DMS 273 (cell line): ENCODE data around the gene C1QTNF7.

Experiments used
- DNase-seq: peaks from one replicate; lab custom pipeline; 2025; ENCODE audit not compliant: unreplicated experiment; lab: John Stamatoyannopoulos, UW

C1QTNF7 gene

DNA sequence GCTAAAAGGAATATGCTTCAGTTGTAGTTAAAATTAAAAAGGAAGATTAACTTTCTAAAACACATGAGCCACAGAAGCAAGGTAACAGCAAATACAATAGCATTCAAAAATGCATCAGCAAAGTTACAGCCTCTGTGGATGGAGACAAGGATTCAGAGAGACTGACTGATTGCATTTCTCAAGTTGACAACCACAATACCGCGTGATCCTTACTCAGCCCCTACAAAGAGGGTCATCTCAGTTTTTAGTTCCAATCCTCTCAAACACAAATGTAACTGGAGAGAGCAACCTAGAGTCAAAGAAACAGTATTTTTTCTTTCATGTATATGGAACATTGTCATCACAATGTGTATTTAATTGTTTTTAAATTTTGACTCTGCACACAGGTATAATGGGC is 14.2 kb upstream of the C1QTNF7 start:
- no peak for DNase-seq

DNA sequence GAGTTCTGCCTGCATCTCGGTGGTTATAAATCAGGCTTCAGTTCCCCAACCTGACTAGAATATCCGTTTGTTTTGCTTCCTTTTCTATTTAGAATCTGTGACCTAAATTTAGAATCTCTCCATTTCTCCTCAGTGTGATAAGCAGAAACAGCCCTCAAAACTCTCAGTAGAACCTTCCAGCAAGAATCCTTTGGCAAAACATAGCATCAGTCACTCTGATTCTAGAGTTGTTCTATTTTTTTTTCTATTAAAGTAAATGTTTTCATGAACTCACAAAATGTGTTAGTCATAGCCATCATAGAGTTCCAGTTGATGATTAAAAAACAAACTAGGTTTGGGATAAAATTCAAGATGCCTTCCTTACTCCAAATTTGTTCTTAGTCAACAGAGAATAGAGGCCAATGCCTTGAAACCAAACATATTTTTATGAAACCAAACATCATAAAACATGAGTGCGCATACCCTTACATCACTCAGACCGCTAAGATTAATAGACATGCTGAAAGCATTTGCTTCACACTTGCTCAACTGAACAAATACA is 13.2 kb upstream of the C1QTNF7 start:
- DNase-seq: no peak

DNA sequence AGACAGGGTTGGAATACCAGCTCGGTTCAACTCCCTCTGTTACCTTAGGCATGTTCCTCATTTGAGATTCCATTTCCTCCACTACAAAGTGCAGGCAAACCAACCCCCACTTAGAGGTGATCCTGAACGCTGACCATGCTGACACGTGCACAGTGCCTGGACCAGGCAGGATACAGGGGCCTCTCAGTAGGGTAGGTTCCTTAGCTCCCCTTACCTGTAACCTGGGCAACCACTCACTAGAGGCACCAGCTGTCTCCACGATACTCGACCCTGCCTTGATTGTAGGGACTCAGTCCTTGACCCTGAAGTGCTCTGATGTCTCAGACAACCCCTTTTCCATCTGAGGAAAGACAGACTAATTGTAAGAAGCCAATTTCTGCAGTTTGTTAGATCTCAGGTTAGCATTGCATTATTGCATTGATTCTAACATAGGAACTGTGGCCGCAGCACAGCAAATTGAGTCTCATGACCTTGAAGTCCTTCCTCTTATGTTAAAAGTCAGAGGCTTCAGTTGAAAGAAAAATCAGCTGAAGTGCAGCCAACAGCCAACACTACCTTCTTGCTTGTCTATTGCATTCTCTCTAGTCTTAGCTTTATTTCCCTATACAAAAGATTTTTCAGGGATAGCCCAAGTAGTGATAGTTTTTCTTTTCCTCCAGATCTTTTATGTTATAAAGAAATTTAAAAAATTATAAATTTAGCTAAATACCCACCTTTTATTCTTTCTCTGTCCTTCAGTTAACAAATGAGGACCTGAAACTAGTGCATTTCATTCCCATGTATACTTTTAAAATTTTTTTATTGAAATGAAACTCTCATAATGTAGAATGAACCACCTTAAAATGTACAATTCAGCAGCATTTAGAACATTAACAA is 11.2 kb upstream of the C1QTNF7 start:
- DNase-seq: no peak

DNA sequence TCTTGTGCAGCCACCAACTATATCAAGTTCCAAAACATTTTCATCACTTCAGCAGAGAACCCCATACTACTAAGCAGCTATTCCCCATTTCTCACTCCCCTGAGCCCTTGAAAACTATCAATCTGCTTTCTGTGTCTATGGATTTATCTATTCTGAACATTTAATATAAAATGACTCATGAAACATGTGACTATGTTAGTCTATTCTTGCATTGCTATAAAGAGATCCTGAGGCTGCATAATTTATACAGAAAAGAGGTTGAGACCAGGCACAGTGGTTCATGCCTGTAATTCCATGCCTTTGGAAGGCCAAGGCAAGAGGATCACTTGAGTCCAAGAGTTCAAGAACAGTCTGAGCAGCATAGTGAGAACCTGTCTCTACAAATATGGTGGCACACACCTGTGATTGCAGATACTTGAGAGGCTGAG is 10.6 kb upstream of the C1QTNF7 start:
- no peak for DNase-seq

DNA sequence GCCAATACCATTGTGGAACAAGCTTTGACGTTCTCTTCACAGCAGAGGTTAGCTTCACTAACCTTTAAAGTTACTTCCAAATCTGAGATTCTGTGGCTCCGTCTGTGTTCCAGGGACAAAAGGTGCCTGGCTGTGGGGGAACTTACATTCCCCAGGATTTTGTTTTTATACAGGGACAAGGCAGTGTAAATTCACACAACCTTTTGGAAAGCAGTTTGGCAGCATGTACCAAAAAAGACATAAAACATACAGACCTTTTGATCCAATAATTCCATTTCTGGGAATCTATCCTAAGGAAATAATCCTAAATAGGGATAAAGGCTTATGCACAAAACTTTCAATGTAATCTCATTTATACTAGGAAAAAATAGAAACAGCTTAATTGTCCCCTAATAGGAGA is 8.9 kb upstream of the C1QTNF7 start:
- DNase-seq: no peak

DNA sequence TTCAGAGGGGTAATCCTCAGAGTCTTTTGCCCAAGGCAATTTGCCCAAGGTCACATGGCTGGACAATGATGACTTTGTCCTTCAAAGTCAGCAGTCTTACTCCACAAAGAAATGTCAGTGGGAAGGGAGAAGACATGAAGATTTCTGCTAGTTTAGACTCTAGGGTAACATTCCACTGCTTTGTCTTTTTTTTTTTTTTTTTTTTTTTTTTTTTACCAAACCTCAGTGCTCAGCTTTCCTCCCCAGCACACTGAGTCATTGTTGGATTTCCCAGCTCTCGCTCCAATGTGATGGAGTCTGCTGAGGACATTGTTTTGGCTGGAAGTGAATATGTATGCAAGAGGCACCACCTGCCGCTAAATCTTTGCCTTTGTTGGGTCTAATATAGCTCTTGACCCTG is 7.2 kb upstream of the C1QTNF7 start:
- DNase-seq: no peak

DNA sequence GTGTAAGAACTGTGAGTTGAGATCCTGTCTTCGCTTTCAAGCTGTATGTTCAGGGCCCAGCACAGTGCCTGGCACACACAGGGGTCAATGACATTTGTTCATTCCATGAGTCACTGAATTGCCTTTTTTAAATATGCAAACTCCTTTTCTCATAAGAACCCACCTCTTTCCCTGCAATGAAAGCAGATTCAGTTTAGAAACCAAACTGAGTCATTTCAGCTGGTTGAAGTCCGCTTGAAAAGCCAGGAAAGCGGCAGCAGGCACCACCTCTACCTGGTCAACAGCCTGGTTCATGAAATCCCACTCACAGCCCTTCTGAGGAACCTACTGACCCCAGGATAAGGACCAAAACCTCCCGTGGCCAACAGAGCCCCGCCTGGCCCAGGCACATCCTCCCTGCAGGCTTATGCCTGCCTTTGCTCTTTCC is 4.5 kb upstream of the C1QTNF7 start:
- DNase-seq: no peak

DNA sequence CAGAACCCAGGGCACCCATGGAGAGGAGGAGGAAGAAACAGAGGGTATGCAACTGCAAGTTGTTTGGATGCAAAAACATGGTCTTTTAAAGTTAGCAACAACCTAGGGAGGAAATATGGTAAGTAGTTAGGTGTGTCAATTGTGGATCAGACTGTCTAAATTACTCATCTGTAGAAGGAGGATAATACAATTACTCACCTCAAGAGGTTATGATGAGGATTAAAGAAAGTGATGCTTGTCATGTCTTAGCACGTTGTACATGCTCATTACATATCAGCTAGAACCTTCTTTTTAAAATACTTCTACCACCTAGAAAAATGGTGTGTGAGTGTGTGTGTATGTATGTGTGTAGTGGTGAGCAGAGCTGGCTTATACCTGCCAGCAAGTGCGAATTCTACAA is 2.3 kb upstream of the C1QTNF7 start:
- DNase-seq: no peak

DNA sequence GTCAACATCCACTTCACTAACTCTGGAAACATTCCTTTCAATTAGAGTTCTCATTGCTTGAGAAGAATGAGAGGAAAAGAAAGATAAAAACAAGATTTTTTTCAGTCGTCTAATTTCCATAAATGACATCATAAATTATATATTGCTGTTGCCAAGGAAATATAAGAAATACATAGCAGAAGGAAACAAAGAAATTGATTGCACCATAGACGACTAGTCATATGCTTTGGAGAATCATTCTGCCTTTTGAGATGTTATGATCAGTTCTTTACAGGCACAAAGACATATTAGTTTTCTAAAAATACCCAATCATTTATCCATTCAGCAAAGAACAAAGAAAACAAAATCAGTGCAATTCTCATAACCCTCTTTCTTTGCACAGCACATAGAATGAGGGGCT is 672 bp upstream of the C1QTNF7 start:
- DNase-seq: no peak

DNA sequence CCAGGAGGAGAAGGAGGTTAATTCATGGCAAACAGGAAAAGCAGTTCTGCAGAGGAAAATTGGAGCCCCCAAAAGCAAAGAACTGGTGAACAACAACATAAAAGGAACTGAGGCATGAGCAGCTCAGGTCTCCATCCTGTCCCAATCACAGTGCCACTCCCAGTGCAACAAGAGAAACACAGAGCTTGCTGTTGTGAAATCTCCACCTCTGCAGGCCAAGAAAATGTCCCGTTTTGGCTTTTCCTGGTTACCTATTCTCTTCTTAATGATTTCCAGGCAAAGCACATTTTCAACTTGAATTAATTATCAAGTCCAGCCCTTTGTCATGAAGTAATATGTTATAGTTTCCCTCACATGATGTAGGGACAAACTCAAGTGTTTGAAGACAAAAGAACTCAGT is 778 bp downstream of the C1QTNF7 start:
- DNase-seq: no peak

DNA sequence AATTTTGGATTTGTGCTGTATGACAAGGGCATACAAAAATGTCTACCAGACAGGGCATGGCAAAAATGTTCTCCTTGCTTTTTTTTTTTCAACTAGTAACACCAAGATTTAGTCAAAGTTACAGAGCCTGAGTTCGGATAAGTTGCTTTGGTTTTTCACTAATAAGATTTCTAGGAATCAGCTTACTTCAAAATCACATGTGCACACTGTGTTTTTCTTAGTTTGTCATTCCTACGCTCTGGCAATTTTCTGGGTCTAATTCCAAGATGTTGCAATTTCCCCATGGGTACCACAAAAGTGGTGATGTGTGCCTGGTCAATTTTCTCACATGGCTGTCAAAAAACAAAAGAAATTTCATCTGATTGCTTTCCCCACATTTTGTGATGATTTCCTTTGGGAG is 6.3 kb downstream of the C1QTNF7 start:
- DNase-seq: no peak

DNA sequence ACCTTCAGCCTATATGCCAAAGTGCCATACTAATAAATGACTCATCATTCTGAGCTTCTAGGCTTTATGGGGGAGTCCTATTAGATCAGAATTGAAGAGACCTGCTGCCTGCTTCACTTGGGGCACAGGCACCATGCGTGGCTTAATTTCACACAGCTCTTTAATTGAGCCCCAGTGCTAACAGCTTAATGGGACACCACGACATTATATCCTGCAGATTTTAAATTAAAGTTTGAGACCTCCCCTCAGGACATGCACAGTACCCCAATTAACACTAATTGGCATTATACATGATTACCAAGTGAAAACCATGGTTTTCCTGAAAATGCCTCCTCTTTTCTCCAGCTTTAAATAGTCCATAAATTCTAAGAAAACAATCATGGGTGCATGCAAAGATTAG is 6.8 kb downstream of the C1QTNF7 start:
- no peak for DNase-seq

DNA sequence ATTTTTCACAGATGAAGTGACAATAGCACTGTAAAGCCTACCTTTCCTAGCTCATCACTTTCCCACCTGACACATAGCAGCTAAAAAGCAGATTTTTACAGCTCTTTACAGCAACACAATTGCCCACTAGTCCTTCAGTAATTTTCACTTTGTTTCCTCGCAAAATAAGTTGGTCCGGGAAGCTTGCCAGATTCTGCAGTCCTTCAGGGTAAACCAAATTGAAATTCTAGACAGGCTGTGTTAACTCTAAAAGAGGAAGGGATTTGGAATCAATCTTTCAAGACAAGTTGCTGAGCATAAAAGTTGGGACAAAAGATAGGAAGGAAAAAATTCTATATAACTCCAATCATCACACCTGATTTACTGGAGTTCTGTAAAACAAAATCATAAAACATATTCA is 8.7 kb downstream of the C1QTNF7 start:
- DNase-seq: peak; percentile 28

DNA sequence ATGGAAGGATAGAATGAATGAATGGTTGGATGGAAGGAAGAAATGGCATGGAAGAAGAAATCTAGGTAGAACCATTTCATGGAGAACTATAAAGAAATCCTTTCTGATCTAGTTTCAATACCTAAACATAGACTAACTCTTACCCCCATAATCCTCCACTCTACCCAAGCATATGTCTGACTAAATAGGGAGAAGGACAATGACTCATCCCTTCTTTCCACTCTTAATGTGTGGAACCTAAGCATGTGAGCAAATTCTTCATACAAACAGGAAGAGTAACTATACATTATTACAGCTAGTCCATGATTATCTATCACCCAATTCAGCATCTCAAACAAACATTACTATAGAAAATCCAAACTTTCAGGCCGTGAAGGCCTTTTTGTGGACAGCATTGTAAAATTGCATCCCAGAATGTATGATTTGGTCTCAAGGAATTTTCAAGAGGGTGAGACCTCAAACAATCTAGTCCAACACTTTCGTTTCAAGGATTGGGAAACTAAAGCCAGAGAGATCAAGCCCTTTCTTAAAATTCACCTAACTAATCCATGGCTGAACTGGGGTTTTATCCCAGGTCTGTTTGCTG is 11.2 kb downstream of the C1QTNF7 start:
- DNase-seq: no peak

DNA sequence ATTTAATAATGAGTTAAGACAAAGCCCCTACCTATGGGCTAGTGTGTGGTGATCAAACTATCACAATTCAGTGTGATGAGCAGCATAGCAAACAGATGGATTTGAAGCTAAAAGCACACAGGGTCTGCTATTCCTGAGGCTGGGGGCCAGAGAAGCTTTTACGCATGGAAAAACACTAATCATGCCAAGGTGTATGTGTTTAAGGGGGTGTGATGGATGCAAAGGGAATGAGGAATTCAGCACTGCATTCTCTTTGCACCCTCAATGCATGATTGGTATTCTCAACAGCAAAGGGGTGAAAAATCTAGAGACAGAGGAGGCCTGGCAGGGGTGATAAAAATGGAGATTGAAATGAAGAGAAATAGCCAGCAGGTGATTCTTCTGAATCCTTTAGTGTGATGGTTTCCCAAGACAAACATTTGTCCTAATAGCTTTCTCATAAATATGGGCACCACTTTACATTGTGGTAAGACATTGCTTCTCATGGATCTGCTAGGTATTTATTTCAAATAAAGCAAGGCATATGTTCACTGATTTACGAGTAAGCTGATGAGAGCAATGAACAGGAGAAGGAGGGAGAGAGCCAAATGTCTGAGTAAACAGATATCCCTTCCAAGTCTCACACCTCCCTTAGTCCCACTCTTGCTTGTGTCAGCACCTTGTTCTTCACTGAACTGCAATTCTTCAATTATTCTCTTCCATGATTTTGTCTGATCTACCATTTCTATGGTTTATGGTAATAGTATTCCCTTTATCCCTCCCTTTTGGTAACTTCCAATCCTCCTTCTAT is 15.7 kb downstream of the C1QTNF7 start:
- DNase-seq: no peak

DNA sequence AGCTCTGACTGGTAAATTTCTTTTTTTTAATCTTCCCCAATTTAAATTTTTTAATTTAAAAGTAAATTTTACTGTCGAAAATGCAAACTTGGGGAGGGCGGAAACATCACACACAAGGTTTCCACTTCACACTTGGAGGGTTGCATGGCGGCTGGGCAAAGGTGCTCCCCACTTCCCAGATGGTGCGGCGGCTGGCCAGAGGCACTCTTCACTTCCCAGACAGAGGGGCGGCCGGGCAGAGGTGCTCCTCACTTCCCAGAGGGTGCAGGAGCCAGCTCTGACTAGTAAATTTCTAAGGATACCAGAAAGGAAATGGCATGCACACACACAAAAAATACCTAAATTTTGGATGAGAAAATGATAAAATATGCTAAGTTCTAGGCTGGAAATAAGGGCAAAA is 16.4 kb downstream of the C1QTNF7 start:
- no peak for DNase-seq

DNA sequence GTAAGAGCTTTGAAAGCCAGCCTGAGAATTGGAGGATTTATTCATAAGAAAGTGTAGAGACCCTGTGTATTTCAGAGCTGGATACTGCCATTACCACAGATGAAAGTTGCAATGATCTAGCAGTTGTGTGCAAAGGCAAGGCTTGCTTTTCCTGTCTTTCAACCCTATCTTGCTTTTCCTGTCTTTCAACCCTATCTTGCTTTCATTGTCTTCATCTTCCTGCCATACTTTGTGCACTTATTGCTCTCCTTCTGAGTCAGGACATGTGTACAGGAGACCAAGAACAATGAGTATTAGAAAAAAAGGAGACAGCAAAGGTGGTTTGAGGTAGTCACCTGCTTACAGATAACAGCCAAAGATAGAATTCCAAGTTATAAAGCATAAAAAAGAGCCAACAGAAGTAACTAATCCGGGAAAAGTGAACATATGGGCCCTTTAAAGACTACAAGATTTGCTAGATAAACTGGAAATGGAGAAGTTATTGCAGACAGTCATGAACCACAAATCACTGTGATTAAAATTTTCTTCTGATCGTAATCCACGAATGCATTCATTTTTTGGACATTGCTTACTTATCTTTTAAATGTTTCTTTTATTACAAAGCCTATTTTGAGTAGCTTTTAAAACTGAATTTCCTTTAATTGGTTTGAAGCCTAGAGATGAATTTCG is 17.2 kb downstream of the C1QTNF7 start:
- no peak for DNase-seq

DNA sequence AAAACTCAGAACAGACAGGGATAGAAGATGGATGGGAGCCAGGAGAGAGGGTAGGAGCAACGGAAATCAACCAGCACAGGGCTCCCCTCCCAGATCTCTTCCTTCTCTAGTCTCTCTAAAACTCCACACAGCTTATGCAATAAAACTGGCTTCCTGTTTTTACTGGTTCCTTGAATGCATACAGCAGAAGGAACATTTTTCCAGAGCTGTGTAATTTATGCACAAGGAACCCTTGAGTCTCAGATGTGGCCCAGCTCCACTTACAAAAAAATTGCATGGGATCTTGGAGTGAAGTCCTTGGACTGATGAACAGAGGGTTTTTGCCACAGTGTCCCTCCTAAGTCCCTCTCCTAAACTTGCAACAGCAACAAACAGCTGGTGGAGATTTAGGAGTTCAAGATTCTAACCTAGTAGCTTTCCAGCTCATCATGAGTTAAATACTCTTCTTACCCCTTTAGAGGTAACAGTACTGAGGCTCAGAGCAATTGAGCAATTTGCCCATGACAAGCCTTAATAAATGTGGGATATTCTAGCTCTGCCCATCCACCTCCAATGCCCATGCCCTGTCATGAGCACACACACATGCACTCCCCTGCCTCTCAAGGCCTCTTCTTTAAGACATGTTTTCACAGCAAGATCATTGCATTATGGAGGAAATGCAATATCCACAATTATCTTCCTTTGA is 23.5 kb downstream of the C1QTNF7 start:
- no peak for DNase-seq

DNA sequence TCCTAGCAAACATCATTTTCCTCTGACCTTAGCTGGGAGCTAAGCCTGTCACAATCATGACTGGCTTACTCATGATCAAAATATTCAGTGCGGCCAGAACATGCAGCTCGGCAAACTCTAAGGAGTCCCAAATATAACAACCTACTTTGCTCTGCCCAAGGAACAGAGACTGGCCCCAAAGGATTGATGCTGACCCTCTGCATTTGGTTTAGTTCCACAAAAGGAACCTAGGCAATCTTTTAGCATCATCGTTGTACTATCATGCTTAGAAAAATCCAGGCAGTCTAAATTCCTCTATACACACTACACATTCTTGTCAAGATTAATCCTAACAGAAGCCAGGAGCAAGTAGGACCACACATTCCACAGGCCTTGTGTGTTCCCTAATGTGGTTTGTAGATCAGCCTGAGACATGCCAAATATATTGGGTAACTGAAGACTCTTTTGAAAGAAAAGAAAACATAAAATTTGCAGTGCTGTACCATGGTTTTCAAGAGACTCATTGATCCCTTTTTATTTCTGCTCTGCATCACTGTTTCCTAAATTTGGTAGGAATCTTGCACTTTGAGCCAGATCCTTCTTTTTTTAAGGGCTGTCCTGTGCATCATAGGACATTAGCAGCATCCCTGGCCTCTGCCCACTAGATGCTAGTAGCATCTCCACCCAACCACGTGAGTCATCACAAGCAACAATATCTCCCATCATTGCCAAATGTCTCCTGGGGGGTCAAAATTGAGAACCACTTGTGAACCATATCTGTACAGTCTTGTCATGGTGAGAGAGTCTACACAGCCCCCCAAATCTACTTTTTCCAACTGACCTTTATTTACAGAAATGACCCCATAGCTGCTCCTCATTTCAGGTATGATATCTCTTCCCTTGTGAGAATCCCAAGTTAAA is 24.3 kb downstream of the C1QTNF7 start:
- DNase-seq: no peak

DNA sequence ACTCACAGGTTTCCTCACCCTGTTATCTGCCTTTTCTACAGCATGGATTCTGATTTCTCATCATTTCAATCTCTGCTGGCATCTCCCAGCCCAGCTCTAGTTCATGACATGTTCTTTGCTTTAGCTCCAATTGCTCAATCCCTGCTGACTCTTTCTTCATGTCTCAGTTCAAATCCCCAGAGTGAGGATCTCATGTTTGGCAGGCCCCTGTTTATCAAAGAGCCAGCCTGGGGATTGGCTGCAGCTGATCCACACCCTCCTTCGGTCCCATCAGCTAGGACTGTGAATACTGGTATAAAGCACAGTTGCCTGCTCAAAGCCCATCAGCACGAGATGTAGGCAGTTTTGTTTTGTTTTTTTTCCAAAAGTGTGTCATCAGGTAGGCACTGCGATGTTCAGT is 27.5 kb downstream of the C1QTNF7 start:
- DNase-seq: no peak
